Measurements from ENCODE around the gene CECR2.

GRCh38 chr22:17549655-17550054, 180.4 kb downstream of the CECR2 start:
- TF ChIP-seq POLR2AphosphoS5 (IDR thresholded peaks at IDR 0.05), result no peak
- no peak for TF ChIP-seq CTCF (IDR thresholded peaks at IDR 0.05; ENCODE audit: poor library complexity, severe bottlenecking)
- TF ChIP-seq EP300 (conservative IDR thresholded peaks at IDR 0.05; ENCODE audit: poor library complexity, severe bottlenecking), result no peak
- no peak for TF ChIP-seq SMC3 (conservative IDR thresholded peaks at IDR 0.05; ENCODE audit: poor library complexity)
- no peak for TF ChIP-seq RAD21 (conservative IDR thresholded peaks at IDR 0.05)
- TF ChIP-seq TAF1 (IDR thresholded peaks at IDR 0.05; ENCODE audit: low read depth), result no peak
- TF ChIP-seq EZH2 (IDR thresholded peaks at IDR 0.05; ENCODE audit: borderline replicate concordance, insufficient read depth, low read length, poor library complexity, severe bottlenecking), result no peak
